Heart left ventricle (tissue), 13 donors: Measurements from ENCODE around the gene ACOX1.

ENCODE experiments used
- CTCF ChIP-seq, 12 donors: fragments of 200-600 bp; sonication (generic) in 4 of 12; IDR thresholded peaks; one replicate each; pipeline versions ENCODE4 v1.5.0 to v1.8.0; 2018 to 2022; ENCODE audit warnings: antibody characterized with exemption in 12 of 12, mild to moderate bottlenecking in 5 of 12
- POLR2A ChIP-seq, 2 donors: fragments of 450-650 bp; IDR thresholded peaks; one replicate each; pipeline ENCODE4 v1.6.1; 2017; ENCODE audit warnings: antibody characterized with exemption in 2 of 2, mild to moderate bottlenecking in 2 of 2, moderate library complexity in 2 of 2
- donor health status: ischemic (EF 13 %, LVEDD 7.1; RV severe dilation, severe dysfunction).
- donor health status: DM: no; HTN: yes; CAD: no.
- donor health status: DM: no; HTN: no; CAD: no.
- donor health status: ischemic (EF 25% LVEDD 6.9; RV normal size, moderate dysfunction).
- donor health status: ischemic (EF 25% LVEDD 5.7; RV mildly dilated, moderate dysfunction).
- donor health status: ischemic (EF 35%, LVEDD 5.7; RV mildly dilated, moderate dysfunction).
- donor health status: nonischemic (EF 11% LVEDD 7.7; RV severe dilation, severe dysfunction).
- donor health status: DM: yes; HTN: yes; CAD: no.
- donor health status: PGD.
- donor health status: ischemic (EF 29% LVEDD 5.4; RV normal size, mild dysfunction).
- donor health status: nonischemic (EF 23%, LVEDD 6.1; RV moderate dilation, normal function).

- TF ChIP-seq CTCF (IDR thresholded peaks at IDR 0.05), result no peak
- no peak for TF ChIP-seq POLR2A (IDR thresholded peaks at IDR 0.05)
Measured at GRCh38 chr17:76008208-76008607, 29.2 kb upstream of the ACOX1 start.
